ENCODE data around the gene ASTN2. TPM values are rescaled to one million over a fixed set of nuclear protein-coding genes. Genes with fewer than 3 reads are reported as not detected.

Gene ASTN2
- total and polyA plus RNA-seq, 2 donors, result 3.1 to 10.2 TPM

GRCh38 chr9:116377179-116377798, 1037.6 kb downstream of the ASTN2 start:
- Histone ChIP-seq H3K4me3 (ENCODE audit: low read depth, low read length) (no peak overlapping the region), H3K27ac (ENCODE audit: low read depth) (no peak overlapping the region), H3K36me3 (ENCODE audit: insufficient read depth) (no peaks in the 10 kb centered on the region), H3K4me1 (ENCODE audit: insufficient read depth) (no peaks in the 10 kb centered on the region)
- 70% methylated on average over 8 of the region's 8 CpGs for WGBS
- DNase-seq (ENCODE audit: extremely low spot score), result no peak

Small RNA genes lying within 50 kb of the gene (small RNA-seq; reads per million reads assigned to genes)
- gene SNORA70C, result not detected

All from urinary bladder (tissue), 4 donors.